Right ventricle myocardium superior (tissue), 1 donor: ENCODE results near the gene CDON. TPM values are rescaled to one million over a fixed set of nuclear protein-coding genes. Genes with fewer than 3 reads are reported as not detected.

Experiments used
- ATAC-seq: fragments of 200-7000 bp; cut with Tn5 transposase; one replicate; pipeline ENCODE4 v1.9.1; 2020; ENCODE audit warnings: mild to moderate bottlenecking; ENCODE audit not compliant: poor library complexity
- DNase-seq: peaks from one replicate; pipeline ENCODE4 v3.0.0-alpha.2; 2020
- intact Hi-C: fragments of 100-400 bp; cut with DNase I; formaldehyde crosslinking; loops from one replicate; pipeline ENCODE4 v1.11.2; 2022
- total RNA-seq: library from RNA; stranded (reverse); fragmentation: NEBNext Ultra II Directional; extraction: Animal tissue kit (Norgen Biotek cat#: 25700); gene quantifications from one replicate; pipeline ENCODE4 v1.2.1, GENCODE V29; 2021
- donor health status: DM: no; HTN: yes; CAD: no; lungs with severe emphysema.

The CDON gene
- total RNA-seq, 1 donor from 2014 or later: 12.3 TPM

GRCh38 chr11:125975634-125976033 is 87.0 kb downstream of the CDON start:
- intact Hi-C loops: no loop called here
- no peak for ATAC-seq
- DNase-seq: no peak

GRCh38 chr11:125974284-125974683 is 88.4 kb downstream of the CDON start:
- intact Hi-C loops: no loop called here
- ATAC-seq (no peak), DNase-seq (no peak)

GRCh38 chr11:125971618-125972017 is 91.0 kb downstream of the CDON start:
- intact Hi-C loops: no loop called here
- peak; percentile 68 for ATAC-seq
- DNase-seq: no peak

- intact Hi-C loops: no loop called here
- no peak for DNase-seq
Measured at GRCh38 chr11:125968354-125968753, 94.3 kb downstream of the CDON start.

GRCh38 chr11:125967515-125967914 is 95.2 kb downstream of the CDON start:
- DNase-seq: no peak
- intact Hi-C loops: no loop called here
- ATAC-seq: no peak

More at GRCh38 chr11:125968354-125968753, 94.3 kb downstream of the CDON start:
- no peak for ATAC-seq

GRCh38 chr11:125960771-125961170 is 101.9 kb downstream of the CDON start:
- ATAC-seq (no peak), DNase-seq (no peak)
- intact Hi-C loops: no loop called here

- ATAC-seq: no peak
- intact Hi-C loops: no loop called here
- no peak for DNase-seq
Measured at GRCh38 chr11:125959931-125960330, 102.7 kb downstream of the CDON start.

DNA sequence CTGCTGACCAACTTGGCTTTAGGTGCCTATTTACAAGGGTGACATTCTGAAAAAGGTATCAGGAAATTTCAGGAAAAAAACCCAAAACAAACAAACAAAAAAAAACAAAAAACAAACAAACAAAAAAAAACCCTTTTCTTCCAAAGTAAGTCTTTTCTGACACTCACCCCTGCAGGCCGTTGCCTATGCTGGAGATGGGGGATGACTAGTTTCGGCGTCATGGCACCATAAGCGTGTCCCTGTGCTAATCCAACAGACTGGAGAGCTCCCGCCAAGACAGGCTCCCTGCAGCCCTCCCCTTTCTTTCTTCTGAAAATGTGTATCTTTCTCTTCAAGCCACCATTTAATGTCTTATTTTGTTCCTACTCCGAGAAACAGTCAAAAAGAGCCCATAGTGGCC is 103.2 kb downstream of the CDON start:
- intact Hi-C loops: no loop called here
- no peak for ATAC-seq
- no peak for DNase-seq

GRCh38 chr11:125958872-125959400 is 103.7 kb downstream of the CDON start:
- ATAC-seq: no peak
- DNase-seq: no peak
- intact Hi-C loops: no loop called here

DNA sequence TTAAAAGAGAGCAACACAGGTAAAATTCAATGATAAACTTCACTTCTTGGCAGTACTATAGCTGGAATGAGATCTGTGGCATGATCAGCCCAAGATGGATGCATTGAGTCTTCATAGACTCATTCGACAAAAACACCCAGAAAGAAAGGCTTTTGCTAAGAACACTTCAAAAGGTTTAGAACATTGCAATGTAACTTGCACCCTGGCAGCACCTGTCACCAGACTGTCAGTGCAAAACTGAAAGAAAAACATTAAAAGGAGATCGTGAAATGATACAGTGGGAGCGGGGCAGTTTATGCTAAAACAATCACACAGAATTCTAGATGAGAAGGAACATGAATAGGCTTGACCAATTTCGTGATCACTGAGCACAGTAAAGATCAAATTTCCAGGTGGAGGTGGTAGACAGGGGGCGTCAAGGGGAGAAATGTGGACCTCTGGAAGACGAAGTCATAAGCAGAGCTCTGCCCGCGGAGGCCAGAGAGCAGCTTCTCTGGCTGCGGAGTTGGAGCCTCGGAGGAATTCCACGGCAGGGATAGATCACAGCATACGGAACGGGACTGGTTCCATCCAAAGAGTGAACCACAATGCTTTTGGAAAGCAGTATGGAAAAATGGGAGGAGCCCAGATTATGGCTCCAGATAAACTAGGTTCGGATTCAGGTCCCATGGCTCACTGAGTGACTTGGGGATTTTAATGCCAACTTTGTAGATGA is 104.9 kb downstream of the CDON start:
- intact Hi-C loops: no loop called here
- no peak for ATAC-seq

GRCh38 chr11:125956391-125957134 is 106.1 kb downstream of the CDON start:
- intact Hi-C loops: no loop called here
- DNase-seq (peak; percentile 81), ATAC-seq (peak; percentile 74)

More for the DNA sequence above, 104.9 kb downstream of the CDON start:
- no peak for DNase-seq

GRCh38 chr11:125955856-125956255 is 106.8 kb downstream of the CDON start:
- no peak for ATAC-seq

GRCh38 chr11:125954945-125955640 is 107.6 kb downstream of the CDON start:
- intact Hi-C loops: no loop called here
- no peak for DNase-seq
- ATAC-seq: no peak

More at GRCh38 chr11:125955856-125956255, 106.8 kb downstream of the CDON start:
- intact Hi-C loops: no loop called here
- DNase-seq: no peak

- ATAC-seq: no peak
- DNase-seq: no peak
- intact Hi-C loops: no loop called here
Measured at GRCh38 chr11:125954123-125954944, 108.3 kb downstream of the CDON start.

DNA sequence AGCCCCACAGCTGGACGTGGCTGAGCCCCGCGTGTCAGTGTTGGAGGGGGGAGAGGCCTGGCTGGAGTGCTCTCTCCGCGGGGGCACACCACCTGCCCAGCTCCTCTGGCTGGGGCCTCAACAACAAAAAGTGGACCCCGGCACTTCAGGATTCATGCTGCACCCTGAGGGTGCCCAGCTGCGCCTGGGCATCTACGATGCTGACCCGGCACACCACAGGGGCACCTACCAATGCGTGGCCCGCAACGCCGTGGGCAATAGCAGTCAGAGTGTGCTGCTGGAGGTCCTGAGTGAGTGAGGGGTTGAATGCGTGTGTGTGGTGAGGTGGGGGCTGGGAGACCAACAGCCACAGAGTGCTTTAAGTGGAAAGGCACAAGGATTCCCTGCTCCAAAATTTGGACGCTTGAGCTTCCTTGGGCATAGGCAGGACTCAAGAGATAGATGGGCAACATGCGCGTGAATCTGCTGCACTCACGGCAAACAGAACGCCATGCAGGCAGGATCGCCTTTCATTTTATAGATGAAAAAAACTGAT is 109.2 kb downstream of the CDON start:
- intact Hi-C loops: no loop called here
- DNase-seq: no peak
- no peak for ATAC-seq

DNA sequence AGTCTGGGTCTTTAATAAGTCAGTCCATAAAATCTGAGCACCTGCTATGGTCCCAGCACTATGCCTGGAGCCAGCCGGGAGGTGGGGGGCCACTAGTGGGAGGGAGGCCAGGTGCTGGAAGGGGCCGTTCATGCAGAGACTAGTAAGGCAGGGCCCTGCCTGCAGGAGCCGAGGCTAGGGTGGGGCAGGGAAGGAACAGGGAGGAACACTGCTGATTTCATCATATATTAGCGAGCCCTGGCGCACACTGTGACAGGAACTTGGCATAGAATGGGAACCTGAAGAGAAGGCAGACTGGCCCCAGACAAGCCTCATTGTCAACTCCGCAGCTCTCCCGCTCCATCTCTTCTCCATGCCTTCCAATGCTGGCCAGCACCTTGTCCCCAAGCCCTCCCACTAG is 109.7 kb downstream of the CDON start:
- DNase-seq (peak; percentile 84), ATAC-seq (peak; percentile 70)
- intact Hi-C loops: no loop called here

- intact Hi-C loops: no loop called here
- ATAC-seq: no peak
- no peak for DNase-seq
Measured at GRCh38 chr11:125952559-125952958, 110.1 kb downstream of the CDON start.

DNA sequence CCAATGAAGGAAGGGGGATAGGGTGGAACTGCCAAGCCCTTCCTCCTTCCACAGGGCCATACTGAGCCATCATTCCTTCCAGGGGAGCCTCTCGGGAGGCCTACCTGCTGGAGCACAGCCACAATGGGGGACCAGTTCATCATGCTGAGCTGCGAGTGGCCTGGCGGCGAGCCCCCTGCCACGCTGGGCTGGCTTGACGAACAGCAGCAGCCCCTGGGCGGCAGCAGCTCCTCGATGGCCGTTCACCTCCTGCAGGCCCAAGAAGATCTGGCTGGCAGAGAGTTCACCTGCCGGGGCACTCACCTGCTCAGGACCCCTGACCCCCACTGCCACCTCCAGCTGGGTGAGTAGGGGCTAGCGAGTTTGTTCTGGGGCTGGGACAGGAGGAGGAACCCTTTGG is 110.9 kb downstream of the CDON start:
- intact Hi-C loops: no loop called here
- ATAC-seq: peak; percentile 23

More for the DNA sequence above, 110.9 kb downstream of the CDON start:
- no peak for DNase-seq
